ENCODE data around the gene AK2.

The AK2 gene

GRCh38 chr1:33021567-33022431 lies 14.9 kb downstream of the AK2 start:
- no peak for DNase-seq

- DNase-seq: no peak
These were observed 18.6 kb downstream of the AK2 start for GRCh38 chr1:33018112-33018511.

- no peak for DNase-seq
These were observed 19.5 kb downstream of the AK2 start for GRCh38 chr1:33017175-33017574.

- no peak for DNase-seq
These were observed 21.5 kb downstream of the AK2 start for GRCh38 chr1:33015216-33015615.

- no peak for DNase-seq
These were observed 22.1 kb downstream of the AK2 start for GRCh38 chr1:33014464-33015163.

GRCh38 chr1:33013791-33014190 lies 22.9 kb downstream of the AK2 start:
- DNase-seq: no peak

- no peak for DNase-seq
These were observed 24.5 kb downstream of the AK2 start for GRCh38 chr1:33012165-33012564.

GRCh38 chr1:33010932-33011731 lies 25.6 kb downstream of the AK2 start:
- DNase-seq: no peak

GRCh38 chr1:33009561-33009960 lies 27.1 kb downstream of the AK2 start:
- DNase-seq: no peak

- DNase-seq: peak; percentile 93
These were observed 28.4 kb downstream of the AK2 start for GRCh38 chr1:33008051-33008914.

- peak; percentile 86 for DNase-seq
These were observed 29.3 kb downstream of the AK2 start for GRCh38 chr1:33007190-33008050.

GRCh38 chr1:33005838-33006421 lies 30.8 kb downstream of the AK2 start:
- no peak for DNase-seq

GRCh38 chr1:33005117-33005837 lies 31.4 kb downstream of the AK2 start:
- no peak for DNase-seq

GRCh38 chr1:33004613-33005012 lies 32.1 kb downstream of the AK2 start:
- no peak for DNase-seq

- no peak for DNase-seq
These were observed 33.0 kb downstream of the AK2 start for GRCh38 chr1:33003657-33004056.

- DNase-seq: no peak
These were observed 34.7 kb downstream of the AK2 start for GRCh38 chr1:33002006-33002405.

- no peak for DNase-seq
These were observed 35.4 kb downstream of the AK2 start for GRCh38 chr1:33001282-33001681.

- DNase-seq: no peak
These were observed 36.2 kb downstream of the AK2 start for GRCh38 chr1:33000427-33001026.

GRCh38 chr1:32998997-32999396 lies 37.7 kb downstream of the AK2 start:
- DNase-seq: no peak

- DNase-seq: no peak
These were observed 38.6 kb downstream of the AK2 start for GRCh38 chr1:32998064-32998463.

All from islet precursor cell (in vitro differentiated cells).